ENCODE results near the gene TNFAIP2. TPM values are rescaled to one million over a fixed set of nuclear protein-coding genes. Genes with fewer than 3 reads are reported as not detected.
"Not testable (repeated sequence)": the region's sequence is repeated elsewhere in the genome, so short reads cannot be mapped to it uniquely, and the experiment has no call there.

Gene TNFAIP2
- total and polyA plus RNA-seq, 4 donors = 65.6 to 519 (median 226) TPM

- TF ChIP-seq CTCF (IDR thresholded peaks at IDR 0.05; ENCODE audit: control extremely low read depth, extremely low read depth) = no peak
- Histone ChIP-seq H3K9me3 (ENCODE audit: control insufficient read depth in 4 of 4, insufficient read depth in 3 of 4, low read length in 3 of 4) (no peaks in the 10 kb centered on the region), H3K9ac (ENCODE audit: insufficient read depth in 1 of 2, low read length in 2 of 2) (no peak overlapping the region), H3K4me1 (ENCODE audit: control insufficient read depth in 5 of 5, insufficient read depth in 5 of 5, low read length in 5 of 5) (peaks cover 0 to 22% (median under 1%) of the 10 kb centered on the region in 5 donors), H3K27me3 (ENCODE audit: control insufficient read depth in 3 of 3, insufficient read depth in 3 of 3, low read length in 2 of 3) (no peaks in the 10 kb centered on the region), H3K36me3 (ENCODE audit: control insufficient read depth in 4 of 4, insufficient read depth in 4 of 4, low read length in 4 of 4) (no peaks in the 10 kb centered on the region), H3K27ac (ENCODE audit: low read depth in 1 of 2, low read length in 1 of 2) (no peak overlapping the region), H3K4me3 (no peak overlapping the region)
- WGBS, 2 donors = 62 to 83% methylated on average over 5 of the region's 5 CpGs
- ATAC-seq (ENCODE audit: insufficient read depth, low FRiP score) (no peak), DNase-seq (no peak)
Observed at GRCh38 chr14:103113303-103113702, 10.0 kb upstream of the TNFAIP2 start.

DNA sequence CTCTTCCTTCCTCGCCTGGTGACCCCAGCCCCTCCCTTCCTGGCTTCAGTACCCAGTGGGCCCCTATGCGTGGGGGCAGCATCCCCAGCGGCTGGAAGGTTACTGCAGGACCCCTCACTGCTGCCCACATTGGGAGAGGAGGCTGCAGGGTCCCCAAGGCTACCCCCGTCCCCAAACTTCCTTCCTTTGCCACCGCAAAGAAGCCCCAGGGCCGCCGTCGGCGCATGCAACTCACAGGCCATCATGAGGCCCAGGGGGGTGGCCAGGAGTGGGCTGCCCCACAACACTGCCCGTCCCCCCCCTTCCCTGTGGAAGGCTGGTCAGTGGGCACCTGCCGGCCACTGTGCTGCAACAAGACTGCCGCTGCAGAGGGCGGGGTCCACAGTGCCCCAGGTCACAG, 9.5 kb upstream of the TNFAIP2 start:
- H3K27ac ChIP-seq (ENCODE audit: low read depth in 1 of 2, low read length in 1 of 2) = no peak overlapping the region
- H3K9ac ChIP-seq (ENCODE audit: insufficient read depth in 1 of 2, low read length in 2 of 2) = no peak overlapping the region
- no peaks in the 10 kb centered on the region for H3K27me3 ChIP-seq (ENCODE audit: control insufficient read depth in 3 of 3, insufficient read depth in 3 of 3, low read length in 2 of 3)
- ATAC-seq (ENCODE audit: insufficient read depth, low FRiP score) (no peak), DNase-seq (no peak)
- H3K4me1 ChIP-seq (ENCODE audit: control insufficient read depth in 5 of 5, insufficient read depth in 5 of 5, low read length in 5 of 5) = peaks cover 0 to 22% (median 4%) of the 10 kb centered on the region in 5 donors
- TF ChIP-seq CTCF (IDR thresholded peaks at IDR 0.05; ENCODE audit: control extremely low read depth, extremely low read depth) = no peak
- H3K9me3 ChIP-seq (ENCODE audit: control insufficient read depth in 4 of 4, insufficient read depth in 3 of 4, low read length in 3 of 4) = no peaks in the 10 kb centered on the region
- H3K36me3 ChIP-seq (ENCODE audit: control insufficient read depth in 4 of 4, insufficient read depth in 4 of 4, low read length in 4 of 4) = no peaks in the 10 kb centered on the region
- WGBS, 2 donors = 58 to 79% methylated on average over 11 to 13 of the region's 13 CpGs
- H3K4me3 ChIP-seq = no peak overlapping the region

- ATAC-seq (ENCODE audit: insufficient read depth, low FRiP score); H3K36me3 ChIP-seq (ENCODE audit: control insufficient read depth in 4 of 4, insufficient read depth in 4 of 4, low read length in 4 of 4); H3K4me3 ChIP-seq; H3K27me3 ChIP-seq (ENCODE audit: control insufficient read depth in 3 of 3, insufficient read depth in 3 of 3, low read length in 2 of 3); DNase-seq; H3K9ac ChIP-seq (ENCODE audit: insufficient read depth in 1 of 2, low read length in 2 of 2); H3K27ac ChIP-seq (ENCODE audit: low read depth in 1 of 2, low read length in 1 of 2); H3K9me3 ChIP-seq (ENCODE audit: control insufficient read depth in 4 of 4, insufficient read depth in 3 of 4, low read length in 3 of 4): not testable (repeated sequence)
- peaks cover 0 to 16% (median 4%) of the 10 kb centered on the region in 5 donors for H3K4me1 ChIP-seq (ENCODE audit: control insufficient read depth in 5 of 5, insufficient read depth in 5 of 5, low read length in 5 of 5)
- 57 to 63% methylated on average over 12 of the region's 12 CpGs for WGBS, 2 donors
Observed at GRCh38 chr14:103115086-103115679, 8.1 kb upstream of the TNFAIP2 start.

DNA sequence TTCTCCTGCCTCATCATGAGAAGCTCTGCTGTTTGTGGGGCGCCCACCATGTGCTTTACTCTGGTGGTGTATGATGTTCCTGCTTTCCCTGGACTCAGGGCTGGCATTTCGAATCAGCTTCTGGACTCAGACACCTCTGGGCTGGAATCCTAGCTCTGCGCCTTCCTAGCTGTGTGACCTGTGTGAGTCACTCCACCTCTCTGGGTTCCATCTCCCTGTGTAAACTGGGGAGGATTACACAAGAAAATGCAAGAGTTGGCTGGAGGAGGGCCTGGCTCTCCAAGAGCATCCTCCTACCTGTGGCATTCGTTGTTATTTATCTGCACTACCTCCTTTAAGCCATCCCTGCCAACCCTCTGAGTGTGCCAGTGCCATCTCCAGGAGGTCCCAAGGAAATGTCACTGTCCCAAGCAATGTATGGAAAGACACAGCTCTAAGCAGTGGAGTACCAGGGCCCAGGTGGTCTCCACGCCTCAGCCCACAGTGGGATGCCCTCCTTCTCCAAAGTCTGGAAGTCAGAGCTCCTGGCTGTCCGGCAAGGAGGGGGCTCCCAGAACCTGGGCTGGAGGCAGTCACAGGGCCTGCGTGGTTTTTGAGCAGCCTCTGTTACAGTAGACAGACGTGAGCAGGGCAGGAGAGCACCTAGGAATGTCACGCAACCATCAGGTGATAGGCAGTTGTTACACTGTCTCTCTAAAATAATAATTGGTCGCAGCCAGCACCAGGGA, 7.3 kb upstream of the TNFAIP2 start:
- TF ChIP-seq CTCF (IDR thresholded peaks at IDR 0.05; ENCODE audit: control extremely low read depth, extremely low read depth) = no peak
- no peak for ATAC-seq (ENCODE audit: insufficient read depth, low FRiP score)
- Histone ChIP-seq H3K36me3 (ENCODE audit: control insufficient read depth in 4 of 4, insufficient read depth in 4 of 4, low read length in 4 of 4) (no peaks in the 10 kb centered on the region), H3K9ac (ENCODE audit: insufficient read depth in 1 of 2, low read length in 2 of 2) (no peak overlapping the region), H3K4me3 (no peak overlapping the region), H3K4me1 (ENCODE audit: control insufficient read depth in 5 of 5, insufficient read depth in 5 of 5, low read length in 5 of 5) (peaks cover 0 to 14% (median 5%) of the 10 kb centered on the region in 5 donors), H3K9me3 (ENCODE audit: control insufficient read depth in 4 of 4, insufficient read depth in 3 of 4, low read length in 3 of 4) (no peaks in the 10 kb centered on the region), H3K27me3 (ENCODE audit: control insufficient read depth in 3 of 3, insufficient read depth in 3 of 3, low read length in 2 of 3) (no peaks in the 10 kb centered on the region), H3K27ac (ENCODE audit: low read depth in 1 of 2, low read length in 1 of 2) (no peak overlapping the region)
- WGBS, 2 donors = 91 to 95% methylated on average over 10 of the region's 10 CpGs
- DNase-seq = no peak
